Upper lobe of left lung (tissue), 4 donors: ENCODE measurements around the gene S100A13.

Experiments used
- POLR2A ChIP-seq, 4 donors: fragments of 450-650 bp; IDR thresholded peaks; one replicate each; pipeline ENCODE4 v1.5.1; 2016 to 2017; ENCODE audit warnings: antibody characterized with exemption in 4 of 4, mild to moderate bottlenecking in 2 of 4
- POLR2AphosphoS5 ChIP-seq, 2 donors: sonication (generic); formaldehyde crosslinking; IDR thresholded peaks; one replicate each; pipeline ENCODE4 v1.5.1; 2017; ENCODE audit warnings: antibody characterized with exemption in 2 of 2

DNA sequence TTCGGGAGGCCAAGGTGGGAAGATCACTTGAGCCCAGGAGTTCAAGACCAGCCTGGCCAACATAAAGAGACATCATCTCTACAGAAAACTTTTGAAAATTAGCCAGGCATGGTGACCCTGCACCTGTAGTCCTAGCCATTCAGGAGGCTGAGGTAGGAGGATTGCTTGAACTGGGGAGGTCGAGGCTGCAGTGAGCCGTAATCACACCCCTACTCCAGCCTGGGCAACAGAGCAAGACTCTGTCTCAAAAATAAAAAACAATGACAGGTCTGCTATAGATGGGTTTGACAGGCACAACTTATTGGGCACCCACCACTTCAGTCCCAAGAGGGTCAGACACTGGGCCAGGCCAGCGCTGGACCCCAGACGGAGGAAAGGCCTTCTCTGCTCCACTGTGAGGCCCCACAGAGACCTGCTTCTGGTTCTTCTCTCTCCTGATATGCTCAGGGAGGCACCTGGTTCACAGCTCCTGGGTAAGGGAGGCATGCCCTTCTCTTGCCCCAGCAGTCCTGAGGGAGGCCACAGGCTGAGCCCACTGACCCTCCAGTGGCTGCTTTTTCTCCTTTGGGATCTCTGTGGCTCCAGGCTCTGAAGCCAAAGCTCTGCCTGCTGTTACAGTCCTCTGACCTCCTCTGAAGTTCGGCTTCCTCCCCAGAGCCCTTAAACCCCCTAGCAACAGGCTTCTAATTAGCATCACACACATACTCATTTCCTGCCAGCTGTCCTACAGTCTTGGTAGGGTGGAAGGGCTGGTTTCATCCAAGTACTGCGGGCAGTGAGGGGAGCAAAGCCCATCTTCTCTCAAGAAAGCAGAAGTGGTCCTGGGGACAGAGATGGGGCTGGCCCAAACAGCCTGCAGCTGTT lies 28.8 kb downstream of the S100A13 start:
- no peak for TF ChIP-seq POLR2A (IDR thresholded peaks at IDR 0.05)
- TF ChIP-seq POLR2AphosphoS5 (IDR thresholded peaks at IDR 0.05): no peak
